Right forelimb (tissue), 1 donor: ENCODE data around the gene PRDX6.
A peak's percentile ranks its signal among the peaks of the same experiment; 100 is the strongest.
"Not testable (repeated sequence)": the region's sequence is repeated elsewhere in the genome, so short reads cannot be mapped to it uniquely, and the experiment has no call there.

Experiments used
- DNase-seq: peaks from one replicate; pipeline ENCODE4 v3.0.0-alpha.2; 2018

Gene PRDX6

GRCh38 chr1:173470608-173471007, 6.5 kb upstream of the PRDX6 start:
- DNase-seq, result no peak

GRCh38 chr1:173473599-173474011, 3.5 kb upstream of the PRDX6 start:
- DNase-seq, result no peak

GRCh38 chr1:173474097-173474779, 2.9 kb upstream of the PRDX6 start:
- no peak for DNase-seq

- DNase-seq, result not testable (repeated sequence)
Measured at GRCh38 chr1:173474780-173475421, 2.2 kb upstream of the PRDX6 start.

- DNase-seq, result peak; percentile 49
Measured at GRCh38 chr1:173475564-173476196, 1.5 kb upstream of the PRDX6 start.

- no peak for DNase-seq
Measured at GRCh38 chr1:173476197-173476664, 904 bp upstream of the PRDX6 start.

GRCh38 chr1:173476665-173477285, 360 bp upstream of the PRDX6 start:
- DNase-seq, result peak; percentile 94

GRCh38 chr1:173478094-173478674, 1.0 kb downstream of the PRDX6 start:
- DNase-seq, result peak; percentile 72

GRCh38 chr1:173479649-173480048, 2.5 kb downstream of the PRDX6 start:
- DNase-seq, result no peak

GRCh38 chr1:173481195-173481772, 4.1 kb downstream of the PRDX6 start:
- DNase-seq, result no peak

- no peak for DNase-seq
Measured at GRCh38 chr1:173482683-173483082, 5.5 kb downstream of the PRDX6 start.

- no peak for DNase-seq
Measured at GRCh38 chr1:173484276-173484675, 7.1 kb downstream of the PRDX6 start.

GRCh38 chr1:173485401-173485800, 8.3 kb downstream of the PRDX6 start:
- DNase-seq, result no peak

GRCh38 chr1:173488001-173488400, 10.9 kb downstream of the PRDX6 start:
- DNase-seq, result no peak

GRCh38 chr1:173489149-173489600, 12.0 kb downstream of the PRDX6 start:
- no peak for DNase-seq

GRCh38 chr1:173489929-173490328, 12.8 kb downstream of the PRDX6 start:
- DNase-seq, result no peak

GRCh38 chr1:173491508-173491907, 14.4 kb downstream of the PRDX6 start:
- DNase-seq, result no peak

GRCh38 chr1:173493125-173493524, 16.0 kb downstream of the PRDX6 start:
- not testable (repeated sequence) for DNase-seq

- no peak for DNase-seq
Measured at GRCh38 chr1:173495609-173496267, 18.6 kb downstream of the PRDX6 start.

- DNase-seq, result no peak
Measured at GRCh38 chr1:173496757-173497320, 19.7 kb downstream of the PRDX6 start.

- DNase-seq, result no peak
Measured at GRCh38 chr1:173499729-173500128, 22.6 kb downstream of the PRDX6 start.

GRCh38 chr1:173502104-173502503, 25.0 kb downstream of the PRDX6 start:
- no peak for DNase-seq
